Erythroblast (primary cell): ENCODE measurements around the gene FAXDC2.

Experiments used
- GATA1 ChIP-seq: IDR thresholded peaks from 2 replicates; pipeline ENCODE4 v1.6.1; 2011; ENCODE audit warnings: low read depth, mild to moderate bottlenecking, control low read depth, low read length, moderate library complexity
- POLR2A ChIP-seq: IDR thresholded peaks from 2 replicates; pipeline ENCODE4 v1.6.1; 2011; ENCODE audit warnings: mild to moderate bottlenecking, low read length

DNA sequence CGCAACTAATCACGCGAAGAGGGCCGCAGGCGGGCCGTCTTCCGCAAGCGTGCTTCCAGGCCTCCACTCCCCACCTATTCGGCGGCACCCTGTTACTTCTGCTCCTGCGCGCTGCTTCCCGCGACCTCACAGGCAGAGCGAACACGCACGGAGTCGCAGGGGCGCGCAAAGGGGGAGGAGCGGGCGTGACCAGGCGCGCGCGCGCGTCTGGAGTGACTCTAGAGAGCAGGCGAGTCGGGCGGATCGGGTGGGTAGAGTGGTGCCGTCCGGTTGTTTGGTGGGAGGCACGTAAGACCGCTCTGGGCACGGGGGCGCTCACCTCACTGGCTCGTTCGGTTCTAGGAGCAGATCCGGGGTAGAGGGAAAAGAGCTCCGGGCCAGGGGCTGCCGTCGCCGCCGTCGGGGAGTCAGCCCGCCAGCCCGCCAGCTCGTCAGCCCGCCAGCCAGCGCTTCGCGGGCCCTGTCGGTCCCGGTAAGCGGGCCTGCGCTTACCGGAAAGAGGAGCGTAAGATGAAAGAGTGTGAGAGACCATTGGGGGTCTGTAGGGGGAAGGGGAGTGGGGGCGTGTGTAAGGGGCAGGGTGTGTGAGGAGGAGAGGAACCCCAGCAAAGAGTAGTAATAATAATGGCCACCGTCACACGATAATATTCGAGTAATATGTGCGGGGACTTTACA is 8.0 kb upstream of the FAXDC2 start, which contains the start of gene CNOT8:
- TF ChIP-seq POLR2A (peak; percentile 87), GATA1 (no peak)
